KMS-11 (cell line): Measurements from ENCODE around the gene LARP1.

Experiments used
- H2AFZ ChIP-seq: fragments of 200-600 bp; sonication (generic); 2 replicates; pipeline ENCODE4 v1.6.1; 2016; ENCODE audit warnings: antibody characterized with exemption, mixed run types, low read depth
- H3K27ac ChIP-seq: fragments of 200-600 bp; sonication (generic); 2 replicates; pipeline ENCODE4 v1.6.1; 2016; ENCODE audit warnings: mild to moderate bottlenecking, mixed run types
- H3K27me3 ChIP-seq: fragments of 200-600 bp; sonication (generic); 2 replicates; pipeline ENCODE4 v1.6.1; 2017; ENCODE audit warnings: mild to moderate bottlenecking, low read depth, mixed run types, moderate library complexity; ENCODE audit not compliant: insufficient read depth
- H3K36me3 ChIP-seq: fragments of 200-600 bp; sonication (generic); 2 replicates; pipeline ENCODE4 v1.6.1; 2017; ENCODE audit warnings: mild to moderate bottlenecking, mixed run types; ENCODE audit not compliant: insufficient read depth
- H3K4me1 ChIP-seq: fragments of 200-600 bp; sonication (generic); 2 replicates; pipeline ENCODE4 v1.6.1; 2016; ENCODE audit warnings: mild to moderate bottlenecking, low read depth, mixed run types; ENCODE audit not compliant: poor library complexity, severe bottlenecking
- H3K4me2 ChIP-seq: fragments of 200-600 bp; sonication (generic); 2 replicates; pipeline ENCODE4 v1.7.0; 2016; ENCODE audit warnings: mild to moderate bottlenecking, mixed run types
- H3K4me3 ChIP-seq: fragments of 200-600 bp; sonication (generic); IDR thresholded peaks from 2 replicates; pipeline ENCODE4 v1.6.1; 2017; ENCODE audit warnings: low read depth, low read length, mixed read lengths; ENCODE audit not compliant: insufficient read depth
- H3K79me2 ChIP-seq: fragments of 200-600 bp; sonication (generic); 2 replicates; pipeline ENCODE4 v1.6.1; 2016; ENCODE audit warnings: low read depth, mixed run types; ENCODE audit not compliant: insufficient read depth
- H3K9ac ChIP-seq: fragments of 200-600 bp; sonication (generic); 2 replicates; pipeline ENCODE4 v1.6.1; 2016; ENCODE audit warnings: mild to moderate bottlenecking, mixed run types
- H4K20me1 ChIP-seq: fragments of 200-600 bp; sonication (generic); 2 replicates; pipeline ENCODE4 v1.6.1; 2016; ENCODE audit warnings: mild to moderate bottlenecking, mixed run types; ENCODE audit not compliant: insufficient read depth
- CTCF ChIP-seq: fragments of 200-600 bp; sonication (generic); conservative IDR thresholded peaks from 2 replicates; pipeline ENCODE4 v1.6.1; 2017; ENCODE audit warnings: low read depth, mild to moderate bottlenecking, antibody characterized with exemption, low read length, moderate library complexity, mixed read lengths

The LARP1 gene

GRCh38 chr5:154708846-154709245 lies 46.3 kb upstream of the LARP1 start:
- Histone ChIP-seq H2AFZ (no peak overlapping the region), H3K36me3 (no peaks in the 10 kb centered on the region), H3K4me1 (peaks cover 5% of the 10 kb centered on the region), H3K4me2 (no peak overlapping the region), H3K9ac (no peak overlapping the region), H3K27ac (no peak overlapping the region), H3K27me3 (no peaks in the 10 kb centered on the region), H4K20me1 (no peaks in the 10 kb centered on the region), H3K4me3 (no peak overlapping the region), H3K79me2 (no peaks in the 10 kb centered on the region)
- TF ChIP-seq CTCF, result no peak

- Histone ChIP-seq H3K27ac (no peak overlapping the region), H3K79me2 (no peaks in the 10 kb centered on the region), H3K9ac (no peak overlapping the region), H3K4me3 (no peak overlapping the region), H3K4me2 (no peak overlapping the region), H3K27me3 (no peaks in the 10 kb centered on the region), H3K4me1 (peaks cover 12% of the 10 kb centered on the region), H2AFZ (no peak overlapping the region), H3K36me3 (no peaks in the 10 kb centered on the region), H4K20me1 (no peaks in the 10 kb centered on the region)
- no peak for TF ChIP-seq CTCF
Observed at GRCh38 chr5:154709368-154710305, 45.5 kb upstream of the LARP1 start.

DNA sequence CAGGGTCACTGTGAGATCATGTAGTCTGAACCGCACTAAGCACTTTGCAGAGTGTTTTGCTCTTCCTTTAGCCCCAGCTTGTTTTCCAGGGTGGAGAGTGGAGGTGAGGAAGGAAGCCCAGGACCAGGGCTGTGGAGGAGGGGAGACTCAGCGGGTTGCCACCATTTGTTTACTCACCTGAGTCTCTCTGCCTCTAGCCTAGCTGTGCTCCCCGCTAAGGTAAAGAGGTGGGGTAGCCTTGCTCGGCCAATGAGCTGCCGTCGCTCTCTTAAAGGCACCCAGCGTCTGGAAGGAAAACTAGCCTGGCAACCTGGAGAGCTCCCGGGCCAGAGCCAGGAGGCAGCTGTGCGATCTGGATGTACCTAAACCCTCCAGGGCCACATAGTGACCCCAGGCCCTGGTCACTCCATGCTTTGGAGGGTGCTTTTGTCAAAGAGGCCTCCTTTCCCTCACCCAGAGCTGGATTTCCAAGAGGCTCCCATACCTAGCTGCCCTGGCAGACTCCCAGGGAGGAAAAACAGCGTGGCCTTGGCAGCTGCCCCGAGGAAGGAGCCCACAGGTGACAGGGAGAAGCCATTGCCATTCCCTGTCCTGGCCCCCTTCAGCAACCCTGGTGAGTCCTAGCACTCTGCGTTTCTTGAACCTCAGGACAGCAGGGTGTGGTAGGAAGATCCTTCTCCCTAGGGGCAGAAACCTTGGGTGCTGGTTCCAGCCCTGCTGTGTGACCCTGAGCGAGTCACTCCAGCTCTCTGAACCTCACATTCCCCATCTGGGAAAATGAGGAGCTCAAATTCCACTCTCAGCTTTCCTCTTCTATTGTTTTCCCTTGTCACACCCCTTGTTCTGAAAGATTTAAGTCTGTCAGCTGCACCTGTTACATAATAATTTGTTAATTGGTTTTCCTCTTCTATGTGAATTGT lies 42.4 kb upstream of the LARP1 start:
- H3K4me2 ChIP-seq, result no peak overlapping the region
- H2AFZ ChIP-seq, result no peak overlapping the region

More for the DNA sequence above, 42.4 kb upstream of the LARP1 start:
- H3K27ac ChIP-seq, result no peak overlapping the region
- H3K27me3 ChIP-seq, result no peaks in the 10 kb centered on the region
- TF ChIP-seq CTCF, result no peak
- no peak overlapping the region for H3K4me3 ChIP-seq
- H4K20me1 ChIP-seq, result no peaks in the 10 kb centered on the region
- no peaks in the 10 kb centered on the region for H3K36me3 ChIP-seq
- H3K4me1 ChIP-seq, result peaks cover 13% of the 10 kb centered on the region
- no peaks in the 10 kb centered on the region for H3K79me2 ChIP-seq
- H3K9ac ChIP-seq, result no peak overlapping the region
